HG03097 (cell line): ENCODE results near the gene SMARCA2.
"Not testable (repeated sequence)": the region's sequence is repeated elsewhere in the genome, so short reads cannot be mapped to it uniquely, and the experiment has no call there.

Source experiments
- ATAC-seq: cut with Tn5 transposase; IDR thresholded peaks from one replicate; pipeline ENCODE4 v1.9.1; 2021; ENCODE audit not compliant: unreplicated experiment, low FRiP score

The SMARCA2 gene

GRCh38 chr9:2134391-2134790 is 119.2 kb downstream of the SMARCA2 start:
- ATAC-seq, result no peak

GRCh38 chr9:2138646-2139045 is 123.5 kb downstream of the SMARCA2 start:
- ATAC-seq, result no peak

- ATAC-seq, result no peak
Measured at GRCh38 chr9:2140600-2141223, 125.6 kb downstream of the SMARCA2 start.

GRCh38 chr9:2142212-2142611 is 127.1 kb downstream of the SMARCA2 start:
- no peak for ATAC-seq

- no peak for ATAC-seq
Measured at GRCh38 chr9:2144619-2145018, 129.5 kb downstream of the SMARCA2 start.

- no peak for ATAC-seq
Measured at GRCh38 chr9:2145746-2146145, 130.6 kb downstream of the SMARCA2 start.

GRCh38 chr9:2146700-2147099 is 131.6 kb downstream of the SMARCA2 start:
- not testable (repeated sequence) for ATAC-seq

GRCh38 chr9:2150338-2150737 is 135.2 kb downstream of the SMARCA2 start:
- ATAC-seq, result no peak

- no peak for ATAC-seq
Measured at GRCh38 chr9:2151171-2151570, 136.0 kb downstream of the SMARCA2 start.

- no peak for ATAC-seq
Measured at GRCh38 chr9:2152966-2153629, 138.0 kb downstream of the SMARCA2 start.

GRCh38 chr9:2153630-2154217 is 138.6 kb downstream of the SMARCA2 start:
- ATAC-seq, result no peak

- no peak for ATAC-seq
Measured at GRCh38 chr9:2154731-2155130, 139.6 kb downstream of the SMARCA2 start.

GRCh38 chr9:2155966-2156365 is 140.8 kb downstream of the SMARCA2 start:
- ATAC-seq, result no peak

GRCh38 chr9:2157277-2158110 is 142.3 kb downstream of the SMARCA2 start:
- peak; percentile 41 for ATAC-seq

GRCh38 chr9:2158111-2158610 is 143.0 kb downstream of the SMARCA2 start:
- peak; percentile 47 for ATAC-seq

GRCh38 chr9:2158766-2159430 is 143.8 kb downstream of the SMARCA2 start:
- ATAC-seq, result no peak

GRCh38 chr9:2159521-2160454 is 144.6 kb downstream of the SMARCA2 start:
- ATAC-seq, result no peak

GRCh38 chr9:2161661-2162060 is 146.5 kb downstream of the SMARCA2 start:
- ATAC-seq, result no peak

GRCh38 chr9:2163231-2163885 is 148.2 kb downstream of the SMARCA2 start:
- ATAC-seq, result no peak
